HEK293 (cell line): ENCODE data around the gene SPRED2.

Experiments
- CTCF ChIA-PET: fragments of 350-600 bp; formaldehyde crosslinking; extraction: SDS; loops from one replicate; lab custom pipeline; 2021; ENCODE audit warnings: antibody characterized with exemption; lab: Yijun Ruan, JAX
- POLR2A ChIA-PET: fragments of 300-600 bp; formaldehyde crosslinking; extraction: SDS; loops from one replicate; lab custom pipeline; 2020; ENCODE audit warnings: antibody characterized with exemption, inconsistent platforms; lab: Yijun Ruan, JAX
- H3K27ac ChIP-seq: fragments of 200-500 bp; sonication (Bioruptor generic); 2 replicates; pipeline ENCODE4 v1.5.1; 2014; ENCODE audit warnings: low read depth, low read length, control low read depth, inconsistent platforms; ENCODE audit errors: extremely low read depth
- H3K36me3 ChIP-seq, 2 experiments: fragments of 200-500 bp in 1 of 2; sonication (Bioruptor generic) in 1 of 2; 1 replicate in 1 of 2; 2 replicates in 1 of 2; pipeline ENCODE4 v1.5.1; 2014 to 2017; ENCODE audit warnings: inconsistent platforms in 2 of 2, low read length in 2 of 2; ENCODE audit not compliant: control insufficient read depth in 2 of 2, insufficient read depth in 1 of 2
- H3K4me1 ChIP-seq: fragments of 200-500 bp; sonication (Bioruptor generic); 2 replicates; pipeline ENCODE4 v1.5.1; 2014; ENCODE audit warnings: mild to moderate bottlenecking, low read length, inconsistent platforms; ENCODE audit not compliant: control insufficient read depth, insufficient read depth
- H3K4me3 ChIP-seq: 2 replicates; pipeline ENCODE4 v1.5.1; 2011; ENCODE audit warnings: low read depth, mild to moderate bottlenecking, control low read depth, low read length, moderate library complexity
- H3K9me3 ChIP-seq: fragments of 200-500 bp; sonication (Bioruptor generic); 2 replicates; pipeline ENCODE4 v1.5.1; 2014; ENCODE audit warnings: low read depth, low read length, inconsistent platforms; ENCODE audit not compliant: control insufficient read depth, insufficient read depth
- PRDM1 ChIP-seq: fragments of 450-650 bp; formaldehyde crosslinking; IDR thresholded peaks from 2 replicates; pipeline ENCODE4; 2016; ENCODE audit warnings: missing biosample characterization, missing genetic modification characterization
- PRDM10 ChIP-seq: fragments of 450-650 bp; formaldehyde crosslinking; IDR thresholded peaks from 2 replicates; pipeline ENCODE4 v1.5.1; 2016; ENCODE audit warnings: missing biosample characterization, missing genetic modification characterization
- REST ChIP-seq: fragments of 450-650 bp; formaldehyde crosslinking; IDR thresholded peaks from 2 replicates; pipeline ENCODE4 v1.5.1; 2016; ENCODE audit warnings: missing biosample characterization, missing genetic modification characterization
- SCRT1 ChIP-seq: fragments of 450-650 bp; formaldehyde crosslinking; IDR thresholded peaks from 2 replicates; pipeline ENCODE4 v1.5.1; 2016; ENCODE audit warnings: missing biosample characterization, missing genetic modification characterization, borderline replicate concordance
- SP3 ChIP-seq: fragments of 450-650 bp; formaldehyde crosslinking; IDR thresholded peaks from 2 replicates; pipeline ENCODE4 v1.5.1; 2016; ENCODE audit warnings: missing biosample characterization, missing genetic modification characterization
- YY1 ChIP-seq: fragments of 450-650 bp; formaldehyde crosslinking; IDR thresholded peaks from 2 replicates; pipeline ENCODE4 v1.5.1; 2018; ENCODE audit warnings: missing biosample characterization, missing genetic modification characterization
- ZBTB11 ChIP-seq: fragments of 450-650 bp; formaldehyde crosslinking; conservative IDR thresholded peaks from 2 replicates; pipeline ENCODE4 v1.5.1; 2016; ENCODE audit warnings: low read depth, missing biosample characterization, missing genetic modification characterization
- ZBTB48 ChIP-seq: fragments of 450-650 bp; formaldehyde crosslinking; IDR thresholded peaks from 2 replicates; pipeline ENCODE4 v1.5.1; 2016; ENCODE audit warnings: missing biosample characterization, missing genetic modification characterization
- ZFP69B ChIP-seq: fragments of 450-650 bp; formaldehyde crosslinking; IDR thresholded peaks from 2 replicates; pipeline ENCODE4 v1.5.1; 2016; ENCODE audit warnings: missing biosample characterization, missing genetic modification characterization
- ZIC2 ChIP-seq: fragments of 450-650 bp; formaldehyde crosslinking; IDR thresholded peaks from 2 replicates; pipeline ENCODE4 v1.5.1; 2016; ENCODE audit warnings: missing biosample characterization, missing genetic modification characterization
- ZNF132 ChIP-seq: fragments of 450-650 bp; formaldehyde crosslinking; IDR thresholded peaks from 2 replicates; pipeline ENCODE4 v1.5.1; 2017; ENCODE audit warnings: missing biosample characterization, missing genetic modification characterization, borderline replicate concordance
- ZNF223 ChIP-seq: fragments of 450-650 bp; formaldehyde crosslinking; IDR thresholded peaks from 2 replicates; pipeline ENCODE4 v1.5.1; 2016; ENCODE audit warnings: missing biosample characterization, missing genetic modification characterization
- ZNF394 ChIP-seq: fragments of 450-650 bp; formaldehyde crosslinking; IDR thresholded peaks from 2 replicates; pipeline ENCODE4 v1.5.1; 2016; ENCODE audit warnings: missing biosample characterization, missing genetic modification characterization, mild to moderate bottlenecking, moderate library complexity, borderline replicate concordance
- ZNF544 ChIP-seq: fragments of 450-650 bp; formaldehyde crosslinking; IDR thresholded peaks from 2 replicates; pipeline ENCODE4 v1.5.0; 2017; ENCODE audit warnings: missing biosample characterization, missing genetic modification characterization
- ZNF548 ChIP-seq: fragments of 450-650 bp; formaldehyde crosslinking; IDR thresholded peaks from 2 replicates; pipeline ENCODE4 v1.5.1; 2016; ENCODE audit warnings: missing biosample characterization, missing genetic modification characterization
- ZNF555 ChIP-seq: fragments of 450-650 bp; formaldehyde crosslinking; conservative IDR thresholded peaks from 2 replicates; pipeline ENCODE4 v1.5.1; 2017; ENCODE audit warnings: missing biosample characterization, mild to moderate bottlenecking, missing genetic modification characterization, inconsistent platforms
- ZNF558 ChIP-seq: fragments of 450-650 bp; formaldehyde crosslinking; IDR thresholded peaks from 2 replicates; pipeline ENCODE4 v1.5.1; 2016; ENCODE audit warnings: missing biosample characterization, missing genetic modification characterization
- ZNF600 ChIP-seq: fragments of 450-650 bp; formaldehyde crosslinking; IDR thresholded peaks from 2 replicates; pipeline ENCODE4 v1.5.1; 2016; ENCODE audit warnings: missing biosample characterization, missing genetic modification characterization
- ZNF626 ChIP-seq: fragments of 450-650 bp; sonication (Bioruptor Pico); formaldehyde crosslinking; IDR thresholded peaks from 2 replicates; pipeline ENCODE4 v1.5.1; 2018; ENCODE audit warnings: missing biosample characterization, missing genetic modification characterization, inconsistent platforms
- ZNF747 ChIP-seq: fragments of 450-650 bp; formaldehyde crosslinking; IDR thresholded peaks from 2 replicates; pipeline ENCODE4 v1.5.1; 2016; ENCODE audit warnings: missing biosample characterization, missing genetic modification characterization
- ZNF768 ChIP-seq: fragments of 450-650 bp; formaldehyde crosslinking; IDR thresholded peaks from 2 replicates; pipeline ENCODE4 v1.5.1; 2018; ENCODE audit warnings: missing biosample characterization, mild to moderate bottlenecking, missing genetic modification characterization
- ZNF837 ChIP-seq: fragments of 450-650 bp; formaldehyde crosslinking; IDR thresholded peaks from 2 replicates; pipeline ENCODE4 v1.5.1; 2016; ENCODE audit warnings: missing biosample characterization, missing genetic modification characterization
- ZNF843 ChIP-seq: fragments of 450-650 bp; formaldehyde crosslinking; IDR thresholded peaks from 2 replicates; pipeline ENCODE4 v1.5.1; 2016; ENCODE audit warnings: missing biosample characterization, missing genetic modification characterization

Gene SPRED2

GRCh38 chr2:65429786-65430602, 2.4 kb downstream of the SPRED2 start (continued):
- TF ChIP-seq REST (tag by site-specific recombination) (no peak), ZNF394 (tag by site-specific recombination) (no peak), SP3 (tag by site-specific recombination) (no peak), ZIC2 (tag by site-specific recombination) (no peak), YY1 (no peak), ZNF548 (no peak), ZFP69B (tag by site-specific recombination) (no peak), ZNF555 (tag by site-specific recombination) (no peak), ZNF747 (tag by site-specific recombination) (no peak), SCRT1 (tag by site-specific recombination) (no peak), ZNF600 (tag by site-specific recombination) (peak; percentile 95), ZBTB48 (peak; percentile 58), PRDM1 (no peak)

GRCh38 chr2:65427532-65427931, 4.9 kb downstream of the SPRED2 start:
- H3K4me3 ChIP-seq, result no peak overlapping the region
- no peaks in the 10 kb centered on the region for H3K9me3 ChIP-seq
- CTCF ChIA-PET, result no interaction called here
- POLR2A ChIA-PET, result no interaction called here
- TF ChIP-seq ZNF394 (tag by site-specific recombination) (no peak), ZNF843 (tag by site-specific recombination) (no peak), ZNF626 (tag by site-specific recombination) (no peak), ZNF558 (no peak), ZNF544 (tag by site-specific recombination) (no peak), ZNF837 (tag by site-specific recombination) (no peak), ZNF223 (no peak), ZNF132 (no peak), ZBTB11 (tag by site-specific recombination) (no peak), ZNF768 (tag by site-specific recombination) (no peak), PRDM10 (tag by site-specific recombination) (no peak)
- no peaks in the 10 kb centered on the region for H3K36me3 ChIP-seq
- no peak overlapping the region for H3K27ac ChIP-seq
- H3K4me1 ChIP-seq, result peaks cover 10% of the 10 kb centered on the region
